ENCODE results near the gene CLRN3. TPM values are rescaled to one million over a fixed set of nuclear protein-coding genes. Genes with fewer than 3 reads are reported as not detected.

Gene CLRN3
- total and polyA plus RNA-seq, 2 of the 8 experiments (the other 6 are each of a cell fraction or from before 2014, with no cell fraction given): not detected

DNA sequence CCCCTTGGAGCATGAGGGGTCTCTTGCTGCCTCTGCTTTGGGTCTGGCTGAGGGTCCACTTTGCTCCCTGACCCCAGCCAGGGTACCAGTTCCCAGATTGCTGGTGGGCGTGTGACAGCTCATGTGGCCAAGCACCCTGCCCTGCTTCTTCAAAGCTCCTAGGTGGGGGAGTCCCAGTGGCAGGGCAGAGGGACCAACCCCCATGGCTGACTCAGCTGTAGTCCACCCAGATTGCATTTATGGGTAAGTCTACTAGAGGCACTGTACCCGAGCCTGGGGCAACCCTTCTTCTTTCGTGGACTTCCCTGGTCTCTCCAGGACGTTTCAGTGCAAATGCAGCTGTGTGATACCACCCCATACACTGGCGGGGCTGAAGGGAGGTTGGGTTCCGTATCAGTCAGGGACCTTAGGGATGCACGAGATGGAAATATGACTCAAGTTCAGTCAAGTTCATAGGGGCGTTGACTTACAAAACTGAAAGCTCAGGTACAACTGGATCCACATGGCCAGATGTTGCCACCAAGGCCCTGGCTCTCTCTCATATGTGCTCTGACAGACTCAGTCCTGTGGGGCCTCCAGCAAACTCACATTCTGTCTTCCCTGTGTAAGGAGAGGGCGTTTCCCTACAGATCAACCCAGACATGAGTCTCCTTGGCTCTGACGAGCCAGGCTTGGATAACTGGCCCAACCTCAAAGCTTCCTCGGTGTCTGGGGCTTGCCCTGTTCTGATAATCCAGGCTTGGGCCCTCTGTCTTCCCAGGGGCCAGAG lies 27.7 kb upstream of the CLRN3 start:
- POLR2A ChIA-PET (ENCODE audit: partially characterized antibody): interaction anchor here (0.6 kb wide), 1 partner anchor 342 kb away, joined by 3 read pairs; no protein-coding TSS in a partner anchor
- CTCF ChIA-PET (ENCODE audit: partially characterized antibody): interaction anchor here (0.6 to 3.8 kb wide), 17 partner anchors 8 to 375 kb away, joined by 3 to 17 read pairs (median 3); partner anchors contain the start of gene PTPRE
- TF ChIP-seq JUND (IDR thresholded peaks at IDR 0.05; ENCODE audit: low read length): no peak
- TF ChIP-seq CTCF (IDR thresholded peaks at IDR 0.05; ENCODE audit: control extremely low read depth in 1 of 3, insufficient read depth in 1 of 3, low read depth in 1 of 3, low read length in 3 of 3): no peak
- no peak for TF ChIP-seq CTBP2 (IDR thresholded peaks at IDR 0.05; ENCODE audit: borderline replicate concordance, insufficient read depth, insufficient read length, low read length)
- TF ChIP-seq RFX5 (IDR thresholded peaks at IDR 0.05; ENCODE audit: borderline replicate concordance, low read depth, low read length): no peak
- TF ChIP-seq BACH1 (IDR thresholded peaks at IDR 0.05; ENCODE audit: low read length): no peak
- TF ChIP-seq TCF12 (IDR thresholded peaks at IDR 0.05; ENCODE audit: low read depth, low read length): no peak
- TF ChIP-seq NRF1 (IDR thresholded peaks at IDR 0.05; ENCODE audit: low read depth, low read length): no peak
- TF ChIP-seq TBP (IDR thresholded peaks at IDR 0.05; ENCODE audit: low read depth, low read length): no peak
- TF ChIP-seq ASH2L (IDR thresholded peaks at IDR 0.05; ENCODE audit: low read length): no peak

More for the DNA sequence above, 27.7 kb upstream of the CLRN3 start:
- Histone ChIP-seq H3K36me3 (ENCODE audit: control insufficient read depth in 2 of 4, insufficient read depth in 4 of 4, low read length in 3 of 4) (no peaks in the 10 kb centered on the region), H2BK120ac (replicated peaks; ENCODE audit: low read depth, low read length) (no peak overlapping the region), H2BK20ac (ENCODE audit: low read length) (no peak overlapping the region), H3K4me2 (ENCODE audit: insufficient read depth in 1 of 2, low read depth in 2 of 2, low read length in 2 of 2) (no peak overlapping the region), H3K79me1 (ENCODE audit: low read depth, low read length) (no peaks in the 10 kb centered on the region), H2BK15ac (ENCODE audit: low read length) (no peak overlapping the region), H3K23ac (ENCODE audit: insufficient read length) (no peak overlapping the region), H4K91ac (replicated peaks; ENCODE audit: insufficient read length, low read length) (no peak overlapping the region), H4K8ac (ENCODE audit: extremely low read depth, insufficient read depth, low read length) (no peak overlapping the region), H3K27me3 (replicated peaks in 1 of 4; ENCODE audit: control insufficient read depth in 3 of 4, extremely low read depth in 1 of 4, insufficient read depth in 3 of 4, low read length in 3 of 4) (no peaks in the 10 kb centered on the region), H3K27ac (ENCODE audit: low read depth, low read length) (no peak overlapping the region), H2BK5ac (ENCODE audit: low read depth, low read length) (no peak overlapping the region), H3K56ac (replicated peaks; ENCODE audit: insufficient read length, low read depth, low read length) (no peak overlapping the region), H3K9me3 (ENCODE audit: insufficient read depth in 2 of 2, low read depth in 1 of 2, low read length in 1 of 2) (no peaks in the 10 kb centered on the region), H3K14ac (ENCODE audit: insufficient read length) (no peak overlapping the region), H4K5ac (ENCODE audit: insufficient read length, low read depth, low read length) (no peak overlapping the region), H2AK5ac (ENCODE audit: low read depth, low read length) (no peak overlapping the region), H3K23me2 (ENCODE audit: low read depth, low read length) (no peaks in the 10 kb centered on the region), H3K18ac (ENCODE audit: extremely low read depth, low read length) (no peak overlapping the region), H3K4me3 (ENCODE audit: extremely low read depth in 1 of 4, insufficient read depth in 2 of 4, low read depth in 3 of 4, low read length in 4 of 4) (no peak overlapping the region), H2BK12ac (ENCODE audit: low read depth, low read length) (no peak overlapping the region), H4K20me1 (replicated peaks in 1 of 2; ENCODE audit: control insufficient read depth in 1 of 2, insufficient read depth in 2 of 2, low read length in 2 of 2) (no peaks in the 10 kb centered on the region), H3K9ac (replicated peaks in 1 of 4; ENCODE audit: extremely low read depth in 1 of 4, low read depth in 3 of 4, low read length in 3 of 4) (no peak overlapping the region), H3K4me1 (replicated peaks in 1 of 4; ENCODE audit: control insufficient read depth in 3 of 4, insufficient read depth in 4 of 4, low read length in 3 of 4) (peaks cover 0 to 2% (median 0%) of the 10 kb centered on the region in 4 experiments; a peak in 3 of 7 replicates), H3K4ac (replicated peaks; ENCODE audit: insufficient read length, low read depth, low read length) (no peak overlapping the region), H2AFZ (ENCODE audit: low read length) (no peak overlapping the region), H3K79me2 (ENCODE audit: control insufficient read depth in 1 of 2, insufficient read depth in 2 of 2, low read length in 2 of 2) (no peaks in the 10 kb centered on the region)
- WGBS, 2 experiments (ENCODE audit: extremely low coverage in 1 of 2, insufficient coverage in 1 of 2, insufficient read length in 1 of 2, insufficient replicate concordance in 2 of 2, low coverage in 1 of 2, low lambda C conversion rate in 2 of 2, missing lambda C conversion rate in 1 of 2): 91% methylated on average over 11 of the region's 11 CpGs; no CpG with 5 or more reads in 1 of the 2 experiments
- FAIRE-seq (no peak), DNase-seq (ENCODE audit: low read depth in 1 of 2, low spot score in 2 of 2) (no peak)

All from H1 (cell line).